NCI-H226 (cell line): Measurements from ENCODE around the gene ABCC6.

Experiments
- DNase-seq: peaks from one replicate; pipeline ENCODE4 v3.0.0-alpha.2; 2015

The ABCC6 gene

GRCh38 chr16:16139061-16139460 is 84.2 kb downstream of the ABCC6 start:
- DNase-seq, result no peak

GRCh38 chr16:16138034-16138635 is 85.2 kb downstream of the ABCC6 start:
- no peak for DNase-seq

- DNase-seq, result no peak
Observed at GRCh38 chr16:16137110-16137509, 86.2 kb downstream of the ABCC6 start.

- no peak for DNase-seq
Observed at GRCh38 chr16:16136588-16136987, 86.7 kb downstream of the ABCC6 start.

- DNase-seq, result no peak
Observed at GRCh38 chr16:16133943-16134604, 89.2 kb downstream of the ABCC6 start.

GRCh38 chr16:16131659-16132058 is 91.6 kb downstream of the ABCC6 start:
- no peak for DNase-seq

GRCh38 chr16:16131204-16131603 is 92.1 kb downstream of the ABCC6 start:
- DNase-seq, result no peak

- peak; percentile 22 for DNase-seq
Observed at GRCh38 chr16:16127469-16128116, 95.7 kb downstream of the ABCC6 start.

GRCh38 chr16:16126896-16127295 is 96.4 kb downstream of the ABCC6 start:
- DNase-seq, result no peak

DNA sequence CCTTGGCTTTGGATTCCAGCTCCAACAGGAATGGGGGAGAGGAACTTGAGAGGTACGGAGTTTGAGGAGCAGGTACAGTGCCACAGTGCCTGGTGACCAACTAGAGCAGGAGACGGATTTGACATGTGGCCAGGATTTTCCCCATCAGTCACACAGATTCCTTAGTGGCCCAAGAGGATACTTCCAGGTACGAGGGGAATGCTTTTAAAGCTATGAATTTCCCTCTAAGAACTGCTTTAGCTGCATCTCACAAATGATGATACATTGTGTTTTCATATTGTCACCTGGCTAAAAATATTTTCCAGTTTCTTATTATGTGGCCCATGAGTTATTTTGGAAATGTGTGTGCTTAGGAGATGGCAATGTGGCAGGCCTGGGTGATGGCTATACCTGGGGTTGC is 98.3 kb downstream of the ABCC6 start:
- DNase-seq, result no peak

DNA sequence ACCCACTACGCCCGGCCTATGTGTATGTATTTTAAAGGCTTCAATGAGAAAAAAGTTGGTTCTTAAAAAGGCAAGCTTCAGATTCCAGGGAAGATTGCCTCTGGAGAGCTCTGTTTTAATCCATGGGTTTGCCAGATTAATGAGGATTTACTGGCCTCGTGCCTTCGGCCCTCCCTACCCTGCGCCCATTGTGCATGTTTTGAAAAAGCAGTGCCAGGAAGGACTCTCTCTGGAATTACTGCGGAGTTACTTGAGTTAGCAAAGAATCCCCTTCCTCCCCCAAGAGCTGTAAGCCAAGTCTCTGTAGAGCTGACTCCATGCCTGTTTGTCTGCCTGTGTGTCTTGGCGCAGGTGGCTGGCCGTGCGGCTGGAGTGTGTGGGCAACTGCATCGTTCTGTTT is 98.9 kb downstream of the ABCC6 start:
- no peak for DNase-seq

DNA sequence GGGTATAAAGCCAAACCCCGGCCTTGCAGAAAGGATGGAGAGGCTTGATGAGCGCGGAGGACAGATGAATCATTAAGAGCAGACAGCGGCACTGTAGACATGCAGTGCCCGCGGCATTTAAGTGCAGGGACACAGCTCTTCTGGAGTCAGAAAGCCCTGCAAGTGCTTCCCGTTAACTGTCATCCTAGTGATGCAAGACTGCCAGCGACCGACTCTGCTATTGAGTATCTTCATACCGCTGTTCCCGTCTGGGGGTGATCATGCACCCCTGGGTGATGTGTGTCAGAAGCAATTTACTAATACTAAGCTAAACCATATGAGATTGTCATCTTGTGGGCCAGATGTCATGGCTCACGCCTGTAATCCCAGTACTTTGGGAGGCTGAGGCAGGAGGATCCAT is 101.0 kb downstream of the ABCC6 start:
- no peak for DNase-seq

DNA sequence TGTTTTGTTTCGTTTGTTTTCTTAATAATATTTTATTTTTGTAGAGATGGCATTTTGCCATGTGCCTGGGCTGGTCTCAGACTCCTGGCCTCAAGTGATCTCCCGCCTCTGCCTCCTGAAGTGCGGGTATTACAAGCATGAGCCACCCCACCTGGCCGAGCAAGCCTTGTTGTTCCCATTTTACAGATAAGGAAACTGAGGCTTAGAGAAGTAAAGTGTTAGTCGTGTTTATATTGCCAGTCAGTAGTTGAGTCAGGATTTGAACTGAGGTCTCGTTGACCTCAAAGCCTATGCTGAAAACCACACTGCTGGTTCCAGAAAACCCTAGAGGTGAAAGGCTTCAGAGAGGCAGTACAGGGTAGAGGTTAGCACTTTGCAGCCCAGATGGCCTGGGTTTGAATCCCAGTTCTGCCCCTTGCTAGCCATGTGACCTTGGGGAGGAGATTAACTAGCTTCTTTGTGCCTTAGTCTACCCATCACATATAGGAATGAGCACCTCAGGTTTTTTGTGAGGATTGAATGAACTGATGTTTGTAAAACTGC is 102.0 kb downstream of the ABCC6 start:
- DNase-seq, result no peak

- peak; percentile 93 for DNase-seq
Observed at GRCh38 chr16:16120382-16121184, 102.7 kb downstream of the ABCC6 start.

GRCh38 chr16:16120044-16120381 is 103.3 kb downstream of the ABCC6 start:
- no peak for DNase-seq

DNA sequence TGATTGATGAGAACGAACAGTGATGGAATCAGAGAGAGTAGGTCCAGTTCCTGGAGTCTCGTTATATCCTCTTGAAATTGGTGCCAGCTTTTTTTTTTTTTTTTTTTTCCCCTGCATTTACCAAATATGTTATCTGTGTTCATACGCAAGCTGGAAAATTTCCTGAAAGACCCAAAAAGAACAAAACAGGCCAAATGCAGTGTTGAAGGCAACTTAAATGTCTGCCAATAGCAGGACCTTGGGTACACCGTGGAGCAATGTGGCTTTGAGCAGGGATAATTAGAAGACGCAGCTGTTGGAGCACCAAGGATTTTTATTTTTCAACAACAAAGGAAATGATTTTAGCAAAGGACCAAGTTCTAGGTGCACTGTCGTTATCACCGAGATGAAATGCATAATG is 105.0 kb downstream of the ABCC6 start:
- no peak for DNase-seq

DNA sequence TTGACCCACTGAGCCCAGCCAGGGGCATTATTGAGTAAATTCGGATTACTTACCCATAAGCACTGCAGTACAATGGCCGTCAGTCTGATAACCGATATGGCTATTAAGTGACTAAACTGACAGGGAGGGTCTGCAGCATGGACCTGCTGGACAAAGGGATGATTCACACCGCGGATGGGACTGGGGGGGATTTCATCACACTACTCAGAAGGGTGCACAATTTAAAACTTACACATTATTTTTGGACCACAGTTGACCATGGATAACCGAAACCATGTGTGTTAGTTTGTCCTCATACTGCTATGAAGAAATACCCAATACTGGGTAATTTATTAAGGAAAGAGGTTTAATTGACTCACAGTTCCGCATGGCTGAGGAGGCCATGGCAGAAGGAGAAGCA is 106.5 kb downstream of the ABCC6 start:
- no peak for DNase-seq

DNA sequence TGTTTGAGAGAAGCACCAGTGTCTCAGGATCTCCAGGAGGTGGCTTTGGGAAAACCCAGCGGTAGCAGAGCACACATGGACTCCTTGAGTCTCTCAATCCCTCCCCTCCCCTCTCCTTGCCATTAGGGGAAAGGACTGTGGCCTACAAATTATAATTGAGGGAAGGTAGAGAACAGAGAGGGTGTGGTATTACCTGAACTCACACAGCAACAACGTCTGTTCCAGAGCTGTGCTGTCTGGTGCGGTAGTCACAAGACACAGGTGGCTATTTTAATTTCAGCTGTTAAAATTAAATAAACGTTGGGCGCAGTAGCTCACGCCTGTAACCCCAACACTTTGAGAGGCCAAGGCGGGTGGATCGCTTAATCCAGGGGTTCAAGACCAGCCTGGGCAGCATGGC is 110.2 kb downstream of the ABCC6 start:
- DNase-seq, result no peak

GRCh38 chr16:16112450-16113053 is 110.7 kb downstream of the ABCC6 start:
- DNase-seq, result no peak

DNA sequence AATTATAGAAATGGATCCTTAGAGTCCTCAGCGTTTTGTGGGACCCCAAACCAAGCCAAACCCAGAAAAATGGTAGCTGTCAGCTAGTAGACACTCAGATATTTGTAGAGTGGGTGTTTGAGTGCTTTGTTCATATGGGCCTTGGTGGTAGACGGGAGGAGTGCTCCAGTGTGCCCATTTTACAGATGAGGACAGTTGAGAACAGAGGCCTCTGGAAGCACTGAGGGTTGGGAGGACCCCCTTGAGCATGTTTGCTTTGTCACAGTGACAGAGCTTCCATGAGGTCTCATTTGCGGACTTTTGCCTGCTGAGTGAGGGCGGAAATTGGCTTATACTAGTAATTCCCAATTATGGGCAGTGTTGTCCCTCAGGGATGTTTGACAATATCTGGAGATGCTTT is 111.7 kb downstream of the ABCC6 start:
- no peak for DNase-seq

- DNase-seq, result no peak
Observed at GRCh38 chr16:16110111-16110490, 113.2 kb downstream of the ABCC6 start.

GRCh38 chr16:16109453-16110110 is 113.7 kb downstream of the ABCC6 start:
- no peak for DNase-seq

- DNase-seq, result no peak
Observed at GRCh38 chr16:16108759-16109158, 114.5 kb downstream of the ABCC6 start.
